C4-2B (cell line): ENCODE measurements around the gene NBDY.
"Not testable (repeated sequence)": the region's sequence is repeated elsewhere in the genome, so short reads cannot be mapped to it uniquely, and the experiment has no call there.

Experiments used
- H3K27ac ChIP-seq: fragments of 450-650 bp; 2 replicates; pipeline ENCODE4 v1.5.1; 2017
- ZFX ChIP-seq: fragments of 450-650 bp; IDR thresholded peaks from 2 replicates; pipeline ENCODE4 v1.6.1; 2017
- TF ChIP-seq, protein P1 (sequence below): fragments of 450-650 bp; conservative IDR thresholded peaks from 2 replicates; pipeline ENCODE4 v1.5.1; 2017; ENCODE audit warnings: mild to moderate bottlenecking

Gene NBDY

DNA sequence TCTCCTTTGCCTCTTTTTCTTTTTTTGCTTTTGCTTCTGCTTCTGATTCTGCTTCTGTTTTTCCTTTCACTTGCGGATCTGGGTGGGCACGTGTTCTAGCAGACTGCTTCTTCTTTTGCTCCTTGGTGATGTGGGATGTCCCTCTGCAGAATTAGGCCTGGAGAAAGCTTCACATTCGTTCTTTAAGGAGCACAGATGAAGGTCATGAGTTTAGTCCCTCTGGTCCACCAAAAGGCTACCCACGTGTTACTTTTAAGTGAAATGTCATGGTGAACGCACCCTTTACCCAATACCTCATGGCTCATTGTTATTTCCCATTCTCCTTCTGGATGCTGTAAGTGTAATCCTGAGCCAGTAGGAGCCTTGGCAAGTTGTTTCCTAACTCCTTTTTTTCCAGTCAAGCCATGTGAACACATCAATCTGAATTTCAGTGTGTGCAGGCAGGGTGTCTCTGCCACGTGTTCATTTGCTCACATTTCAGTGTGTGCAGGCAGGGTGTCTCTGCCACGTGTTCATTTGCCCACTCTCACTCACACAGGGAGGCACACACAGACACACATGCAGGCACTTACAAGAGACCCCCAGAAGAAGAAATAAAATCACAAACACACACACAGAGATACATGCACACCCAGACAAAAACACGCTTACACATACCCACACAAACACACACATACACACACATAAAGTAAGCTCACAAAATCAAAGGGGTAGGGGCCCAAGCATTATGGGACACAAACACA lies 36.9 kb downstream of the NBDY start:
- H3K27ac ChIP-seq: peak overlapping the region; percentile 77; the same call in 1 of the 2 replicates
- TF ChIP-seq ZFX: no peak
- TF ChIP-seq, protein P1, sequence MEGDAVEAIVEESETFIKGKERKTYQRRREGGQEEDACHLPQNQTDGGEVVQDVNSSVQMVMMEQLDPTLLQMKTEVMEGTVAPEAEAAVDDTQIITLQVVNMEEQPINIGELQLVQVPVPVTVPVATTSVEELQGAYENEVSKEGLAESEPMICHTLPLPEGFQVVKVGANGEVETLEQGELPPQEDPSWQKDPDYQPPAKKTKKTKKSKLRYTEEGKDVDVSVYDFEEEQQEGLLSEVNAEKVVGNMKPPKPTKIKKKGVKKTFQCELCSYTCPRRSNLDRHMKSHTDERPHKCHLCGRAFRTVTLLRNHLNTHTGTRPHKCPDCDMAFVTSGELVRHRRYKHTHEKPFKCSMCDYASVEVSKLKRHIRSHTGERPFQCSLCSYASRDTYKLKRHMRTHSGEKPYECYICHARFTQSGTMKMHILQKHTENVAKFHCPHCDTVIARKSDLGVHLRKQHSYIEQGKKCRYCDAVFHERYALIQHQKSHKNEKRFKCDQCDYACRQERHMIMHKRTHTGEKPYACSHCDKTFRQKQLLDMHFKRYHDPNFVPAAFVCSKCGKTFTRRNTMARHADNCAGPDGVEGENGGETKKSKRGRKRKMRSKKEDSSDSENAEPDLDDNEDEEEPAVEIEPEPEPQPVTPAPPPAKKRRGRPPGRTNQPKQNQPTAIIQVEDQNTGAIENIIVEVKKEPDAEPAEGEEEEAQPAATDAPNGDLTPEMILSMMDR: no peak

DNA sequence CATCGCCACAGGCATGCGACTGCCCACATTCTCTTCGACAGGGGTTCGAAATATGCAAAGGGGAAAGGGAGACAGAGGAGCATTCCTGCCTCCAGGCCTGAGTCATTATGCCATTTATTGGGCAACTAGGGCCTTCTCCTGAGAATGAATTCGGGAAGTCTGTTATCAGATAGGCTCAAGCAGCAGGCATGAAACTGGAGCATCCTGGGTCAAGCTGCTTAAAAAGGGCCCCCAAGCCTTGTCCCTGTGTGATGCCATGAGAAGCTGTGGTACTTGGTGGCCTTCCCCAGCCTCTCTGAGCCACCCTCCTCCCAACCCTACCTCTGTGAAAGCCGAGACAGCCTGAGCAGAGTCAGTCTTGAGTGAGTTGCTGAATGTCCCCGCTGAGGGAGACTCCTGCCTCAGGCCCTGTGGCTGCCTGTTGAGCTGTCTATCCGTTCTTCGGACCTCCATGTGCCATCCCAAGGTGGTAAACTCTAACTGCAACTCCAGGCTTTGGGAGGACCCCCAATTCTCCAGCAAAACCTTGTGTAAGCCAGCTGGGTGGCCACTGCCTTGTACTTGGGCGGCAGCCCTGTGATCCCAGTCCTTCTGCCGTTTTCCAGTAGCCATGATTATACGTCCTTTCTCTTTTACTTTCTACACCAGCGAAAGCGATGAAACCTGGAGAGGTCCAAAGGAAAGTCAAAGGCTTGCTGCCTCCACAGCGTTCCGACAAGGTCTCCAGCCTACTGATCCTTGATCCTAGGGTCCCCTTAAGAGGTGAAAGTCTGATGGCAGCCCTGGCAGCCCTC lies 37.7 kb downstream of the NBDY start:
- TF ChIP-seq, protein P1: no peak
- TF ChIP-seq ZFX: no peak
- no peak overlapping the region for H3K27ac ChIP-seq

DNA sequence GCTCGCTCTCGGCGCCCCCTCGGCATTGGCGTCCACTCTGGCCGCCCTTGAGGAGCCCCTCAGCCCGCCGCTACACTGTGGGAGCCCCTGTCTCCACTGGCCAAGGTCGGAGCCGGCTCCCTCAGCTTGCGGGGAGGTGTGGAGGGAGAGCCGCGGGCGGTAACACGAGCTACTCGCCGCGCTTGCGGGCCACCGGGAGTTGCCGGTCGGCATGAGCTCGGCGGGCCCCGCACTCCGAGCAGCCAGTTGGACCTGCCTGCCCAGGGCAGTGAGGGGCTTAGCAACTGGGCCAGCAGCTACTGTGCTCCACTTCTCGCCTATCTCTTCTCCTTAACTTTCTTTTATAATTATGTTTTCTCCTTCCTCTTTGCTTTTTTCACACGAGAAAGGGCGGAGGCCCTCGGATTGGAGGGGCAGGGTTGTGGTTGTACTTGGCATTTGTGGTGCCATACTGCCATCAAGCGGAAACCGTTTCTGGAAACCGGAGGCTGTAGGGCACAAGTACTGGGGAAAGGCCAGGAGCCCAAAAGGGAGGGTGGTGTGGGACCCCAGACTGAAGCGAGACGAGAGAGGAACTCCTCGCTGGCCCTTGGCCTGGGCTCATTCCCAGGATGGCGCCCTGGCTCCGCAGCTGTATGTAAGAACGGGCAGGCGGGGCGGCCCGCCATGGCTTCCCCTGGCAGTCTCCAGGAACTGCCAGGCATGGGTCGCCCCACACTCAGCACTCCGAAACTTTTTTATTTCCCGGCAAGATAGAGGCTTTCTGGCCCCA lies 38.5 kb downstream of the NBDY start:
- not testable (repeated sequence) for H3K27ac ChIP-seq

DNA sequence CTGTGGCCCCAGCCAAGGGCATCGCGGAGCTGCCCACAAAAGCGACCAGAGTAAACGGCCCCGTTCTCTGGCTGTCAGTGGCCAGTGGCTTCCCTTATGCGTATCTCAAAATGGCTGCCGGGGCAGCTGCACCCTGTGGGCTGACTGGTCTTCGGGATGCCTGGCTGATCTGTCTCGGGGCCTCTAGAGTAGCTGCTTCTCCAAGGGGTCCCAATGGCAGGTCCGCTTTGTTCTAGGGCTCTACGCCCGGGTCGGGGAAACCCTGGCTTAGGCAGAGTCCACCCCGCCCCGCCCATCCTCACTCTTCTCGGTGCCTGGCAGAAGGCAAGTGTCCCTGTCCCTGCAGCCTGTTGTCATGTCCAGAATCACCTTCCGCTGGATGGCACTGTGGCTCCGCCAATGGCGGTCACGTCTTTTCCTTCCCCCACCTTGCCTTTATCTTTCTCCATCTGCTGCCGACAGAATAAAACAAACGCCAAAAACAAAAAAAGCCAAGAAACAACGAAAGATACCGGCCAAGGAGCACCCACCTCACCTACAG lies 39.1 kb downstream of the NBDY start:
- not testable (repeated sequence) for H3K27ac ChIP-seq

DNA sequence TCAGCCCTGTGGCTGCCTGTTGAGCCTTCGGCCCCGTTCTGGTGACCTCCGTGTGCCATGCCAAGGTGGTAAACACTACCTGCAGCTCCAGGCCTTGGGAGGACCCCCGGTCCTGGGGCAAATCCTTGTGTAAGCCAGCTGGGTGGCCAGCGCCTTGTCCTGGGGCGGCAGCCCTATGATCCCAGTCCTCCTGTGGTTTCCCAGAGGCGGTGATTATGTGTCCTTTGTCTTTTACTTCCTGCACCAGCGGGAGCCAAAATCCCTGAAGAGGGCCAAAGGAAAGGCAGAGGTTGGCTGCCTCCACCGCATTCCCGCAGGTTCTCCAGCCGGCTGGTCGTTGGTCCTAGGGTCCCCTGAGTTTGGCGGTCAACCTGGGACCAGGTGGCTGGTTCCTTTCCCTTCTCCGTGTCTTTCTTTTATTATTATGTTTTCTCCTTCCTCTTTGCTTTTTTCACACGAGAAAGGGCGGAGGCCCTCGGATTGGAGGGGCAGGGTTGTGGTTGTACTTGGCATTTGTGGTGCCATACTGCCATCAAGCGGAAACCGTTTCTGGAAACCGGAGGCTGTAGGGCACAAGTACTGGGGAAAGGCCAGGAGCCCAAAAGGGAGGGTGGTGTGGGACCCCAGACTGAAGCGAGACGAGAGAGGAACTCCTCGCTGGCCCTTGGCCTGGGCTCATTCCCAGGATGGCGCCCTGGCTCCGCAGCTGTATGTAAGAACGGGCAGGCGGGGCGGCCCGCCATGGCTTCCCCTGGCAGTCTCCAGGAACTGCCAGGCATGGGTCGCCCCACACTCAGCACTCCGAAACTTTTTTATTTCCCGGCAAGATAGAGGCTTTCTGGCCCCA lies 43.9 kb downstream of the NBDY start:
- not testable (repeated sequence) for H3K27ac ChIP-seq

DNA sequence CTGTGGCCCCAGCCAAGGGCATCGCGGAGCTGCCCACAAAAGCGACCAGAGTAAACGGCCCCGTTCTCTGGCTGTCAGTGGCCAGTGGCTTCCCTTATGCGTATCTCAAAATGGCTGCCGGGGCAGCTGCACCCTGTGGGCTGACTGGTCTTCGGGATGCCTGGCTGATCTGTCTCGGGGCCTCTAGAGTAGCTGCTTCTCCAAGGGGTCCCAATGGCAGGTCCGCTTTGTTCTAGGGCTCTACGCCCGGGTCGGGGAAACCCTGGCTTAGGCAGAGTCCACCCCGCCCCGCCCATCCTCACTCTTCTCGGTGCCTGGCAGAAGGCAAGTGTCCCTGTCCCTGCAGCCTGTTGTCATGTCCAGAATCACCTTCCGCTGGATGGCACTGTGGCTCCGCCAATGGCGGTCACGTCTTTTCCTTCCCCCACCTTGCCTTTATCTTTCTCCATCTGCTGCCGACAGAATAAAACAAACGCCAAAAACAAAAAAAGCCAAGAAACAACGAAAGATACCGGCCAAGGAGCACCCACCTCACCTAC lies 44.5 kb downstream of the NBDY start:
- not testable (repeated sequence) for H3K27ac ChIP-seq

DNA sequence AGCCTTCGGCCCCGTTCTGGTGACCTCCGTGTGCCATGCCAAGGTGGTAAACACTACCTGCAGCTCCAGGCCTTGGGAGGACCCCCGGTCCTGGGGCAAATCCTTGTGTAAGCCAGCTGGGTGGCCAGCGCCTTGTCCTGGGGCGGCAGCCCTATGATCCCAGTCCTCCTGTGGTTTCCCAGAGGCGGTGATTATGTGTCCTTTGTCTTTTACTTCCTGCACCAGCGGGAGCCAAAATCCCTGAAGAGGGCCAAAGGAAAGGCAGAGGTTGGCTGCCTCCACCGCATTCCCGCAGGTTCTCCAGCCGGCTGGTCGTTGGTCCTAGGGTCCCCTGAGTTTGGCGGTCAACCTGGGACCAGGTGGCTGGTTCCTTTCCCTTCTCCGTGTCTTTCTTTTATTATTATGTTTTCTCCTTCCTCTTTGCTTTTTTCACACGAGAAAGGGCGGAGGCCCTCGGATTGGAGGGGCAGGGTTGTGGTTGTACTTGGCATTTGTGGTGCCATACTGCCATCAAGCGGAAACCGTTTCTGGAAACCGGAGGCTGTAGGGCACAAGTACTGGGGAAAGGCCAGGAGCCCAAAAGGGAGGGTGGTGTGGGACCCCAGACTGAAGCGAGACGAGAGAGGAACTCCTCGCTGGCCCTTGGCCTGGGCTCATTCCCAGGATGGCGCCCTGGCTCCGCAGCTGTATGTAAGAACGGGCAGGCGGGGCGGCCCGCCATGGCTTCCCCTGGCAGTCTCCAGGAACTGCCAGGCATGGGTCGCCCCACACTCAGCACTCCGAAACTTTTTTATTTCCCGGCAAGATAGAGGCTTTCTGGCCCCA lies 49.3 kb downstream of the NBDY start:
- not testable (repeated sequence) for H3K27ac ChIP-seq

DNA sequence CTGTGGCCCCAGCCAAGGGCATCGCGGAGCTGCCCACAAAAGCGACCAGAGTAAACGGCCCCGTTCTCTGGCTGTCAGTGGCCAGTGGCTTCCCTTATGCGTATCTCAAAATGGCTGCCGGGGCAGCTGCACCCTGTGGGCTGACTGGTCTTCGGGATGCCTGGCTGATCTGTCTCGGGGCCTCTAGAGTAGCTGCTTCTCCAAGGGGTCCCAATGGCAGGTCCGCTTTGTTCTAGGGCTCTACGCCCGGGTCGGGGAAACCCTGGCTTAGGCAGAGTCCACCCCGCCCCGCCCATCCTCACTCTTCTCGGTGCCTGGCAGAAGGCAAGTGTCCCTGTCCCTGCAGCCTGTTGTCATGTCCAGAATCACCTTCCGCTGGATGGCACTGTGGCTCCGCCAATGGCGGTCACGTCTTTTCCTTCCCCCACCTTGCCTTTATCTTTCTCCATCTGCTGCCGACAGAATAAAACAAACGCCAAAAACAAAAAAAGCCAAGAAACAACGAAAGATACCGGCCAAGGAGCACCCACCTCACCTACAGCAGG lies 50.0 kb downstream of the NBDY start:
- H3K27ac ChIP-seq: not testable (repeated sequence)

DNA sequence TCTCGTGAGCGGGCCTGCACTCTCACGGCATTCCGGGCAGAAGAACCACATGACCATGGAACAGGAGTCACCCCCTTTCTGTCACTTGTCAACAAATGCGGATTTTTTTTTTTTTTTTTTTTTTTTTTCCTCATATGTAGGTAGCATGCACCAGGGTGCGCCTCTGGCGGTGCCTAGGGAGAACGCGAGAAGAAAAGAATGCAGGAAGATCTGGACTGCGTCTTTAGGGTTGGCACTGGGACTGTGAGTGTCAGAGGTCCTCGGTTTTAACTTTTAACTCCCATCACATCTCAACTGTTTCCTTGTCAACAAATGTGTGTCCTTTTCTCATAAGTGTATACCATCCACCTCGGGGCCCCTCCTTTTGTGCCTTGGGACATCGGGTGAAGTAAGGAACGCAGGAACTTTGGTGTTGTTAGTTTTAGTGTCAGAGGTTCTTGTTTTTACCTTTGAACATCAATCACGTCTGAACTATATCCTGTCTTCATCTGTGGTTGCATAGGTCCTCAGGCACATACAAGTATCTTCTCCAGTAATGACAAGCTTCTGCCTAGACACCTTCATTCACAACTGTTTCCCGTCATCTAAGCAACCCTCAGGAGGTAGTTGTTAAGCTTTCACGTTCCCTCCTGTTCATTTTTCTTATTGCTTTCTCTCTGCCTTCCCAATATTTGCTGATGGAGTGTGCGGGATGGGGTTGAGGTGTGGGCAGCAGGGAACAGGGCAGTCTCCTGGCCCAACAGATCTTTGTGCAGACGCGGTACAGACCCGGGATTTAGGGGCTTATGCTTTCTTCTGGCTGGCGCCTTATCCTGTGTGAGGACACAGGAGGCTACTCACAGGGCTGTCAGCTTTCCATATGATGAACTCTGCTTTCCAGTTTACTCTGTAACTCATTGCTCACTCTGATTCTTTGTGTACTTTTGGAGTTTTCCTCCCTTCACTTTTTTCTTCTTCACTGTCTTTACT lies 51.9 kb downstream of the NBDY start:
- not testable (repeated sequence) for H3K27ac ChIP-seq
